ENCODE data around the gene NPC2.

Gene NPC2

DNA sequence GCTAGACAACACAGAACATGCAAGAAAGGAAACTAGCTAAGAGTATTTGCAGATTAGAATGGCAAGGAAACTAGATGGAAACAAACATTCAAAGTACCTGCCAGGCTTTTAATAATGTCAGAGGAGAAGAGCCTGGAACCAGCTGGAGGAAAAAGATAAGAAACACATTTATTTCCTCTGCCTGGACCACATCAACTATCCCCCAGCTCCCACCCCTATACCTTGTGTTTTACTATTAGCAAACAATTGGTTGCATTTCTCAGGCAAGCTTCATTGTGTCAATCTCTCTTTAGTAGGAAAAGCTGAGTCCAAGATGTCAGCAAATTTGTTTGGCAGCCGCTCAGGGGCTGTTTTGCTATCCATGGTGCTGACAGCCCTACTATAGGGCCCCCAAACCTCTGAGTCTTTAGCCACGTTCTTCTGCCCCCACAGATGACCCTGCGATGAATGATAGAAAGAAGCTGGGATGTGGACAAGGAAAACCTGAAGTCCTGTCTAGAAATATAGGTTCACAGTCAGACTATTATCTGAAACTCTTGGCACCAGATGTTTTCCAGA is 55.5 kb downstream of the NPC2 start:
- Histone ChIP-seq H3K4me1 (ENCODE audit: control insufficient read depth in 5 of 5, insufficient read depth in 5 of 5, low read length in 5 of 5) (no peaks in the 10 kb centered on the region), H3K9me3 (ENCODE audit: control insufficient read depth in 5 of 5, low read length in 5 of 5) (no peaks in the 10 kb centered on the region), H3K9ac (ENCODE audit: low read length in 5 of 5) (no peak overlapping the region), H3K27me3 (ENCODE audit: control insufficient read depth in 5 of 5, insufficient read depth in 4 of 5, low read length in 5 of 5) (no peaks in the 10 kb centered on the region), H3K27ac (ENCODE audit: low read depth, low read length) (no peak overlapping the region), H3K36me3 (ENCODE audit: control insufficient read depth in 5 of 5, insufficient read depth in 5 of 5, low read length in 5 of 5) (no peaks in the 10 kb centered on the region), H3K4me3 (ENCODE audit: low read depth in 1 of 5, low read length in 5 of 5) (no peak overlapping the region)

DNA sequence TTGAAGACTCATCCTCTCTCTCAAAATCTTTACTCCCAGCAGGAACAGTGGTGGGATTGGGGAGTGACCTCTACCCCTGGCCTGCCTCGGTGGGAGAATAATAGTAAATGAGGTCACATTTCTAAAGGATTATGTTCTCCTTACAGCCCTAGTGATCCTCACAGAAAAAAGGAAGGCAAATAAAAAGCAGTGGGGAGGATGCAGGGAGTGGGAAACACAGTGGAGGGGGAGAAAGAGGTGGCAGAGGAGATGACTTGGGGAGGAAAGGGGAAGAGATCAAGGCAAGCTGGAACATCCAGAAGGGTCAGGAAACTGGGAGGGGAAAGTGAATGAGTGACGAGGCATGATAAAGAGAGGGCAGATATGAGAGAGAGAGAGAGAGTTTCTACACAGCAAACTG is 58.8 kb downstream of the NPC2 start:
- Histone ChIP-seq H3K27me3 (ENCODE audit: control insufficient read depth in 5 of 5, insufficient read depth in 4 of 5, low read length in 5 of 5) (no peaks in the 10 kb centered on the region), H3K9me3 (ENCODE audit: control insufficient read depth in 5 of 5, low read length in 5 of 5) (no peaks in the 10 kb centered on the region), H3K4me3 (ENCODE audit: low read depth in 1 of 5, low read length in 5 of 5) (no peak overlapping the region), H3K36me3 (ENCODE audit: control insufficient read depth in 5 of 5, insufficient read depth in 5 of 5, low read length in 5 of 5) (no peaks in the 10 kb centered on the region), H3K27ac (ENCODE audit: low read depth, low read length) (no peak overlapping the region), H3K4me1 (ENCODE audit: control insufficient read depth in 5 of 5, insufficient read depth in 5 of 5, low read length in 5 of 5) (no peaks in the 10 kb centered on the region), H3K9ac (ENCODE audit: low read length in 5 of 5) (no peak overlapping the region)

DNA sequence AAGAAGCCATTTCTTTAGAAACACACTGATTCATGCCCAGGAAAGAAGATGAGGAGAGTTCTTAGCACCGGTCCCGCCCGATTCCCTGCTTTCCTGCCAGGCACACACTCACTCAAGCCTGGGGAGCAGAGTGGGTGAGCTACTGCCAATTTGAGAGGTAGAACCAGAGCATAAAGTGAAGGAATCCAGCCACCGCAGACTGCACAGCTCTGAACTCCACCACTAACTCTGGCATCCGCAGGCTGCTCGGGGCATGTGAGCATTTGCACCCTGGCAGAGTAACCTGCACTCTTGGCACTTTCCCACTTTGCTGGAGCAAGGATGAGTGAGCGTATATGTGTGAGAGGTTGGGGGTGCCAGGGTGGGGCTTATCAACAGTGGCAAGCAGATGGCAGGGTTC is 63.1 kb downstream of the NPC2 start:
- Histone ChIP-seq H3K9me3 (ENCODE audit: control insufficient read depth in 5 of 5, low read length in 5 of 5) (no peaks in the 10 kb centered on the region), H3K27ac (ENCODE audit: low read depth, low read length) (no peak overlapping the region), H3K4me1 (ENCODE audit: control insufficient read depth in 5 of 5, insufficient read depth in 5 of 5, low read length in 5 of 5) (peaks cover 0 to 4% (median 3%) of the 10 kb centered on the region in 5 donors)

More for the DNA sequence above, 63.1 kb downstream of the NPC2 start:
- no peak overlapping the region for H3K4me3 ChIP-seq (ENCODE audit: low read depth in 1 of 5, low read length in 5 of 5)
- H3K36me3 ChIP-seq (ENCODE audit: control insufficient read depth in 5 of 5, insufficient read depth in 5 of 5, low read length in 5 of 5), result no peaks in the 10 kb centered on the region
- H3K27me3 ChIP-seq (ENCODE audit: control insufficient read depth in 5 of 5, insufficient read depth in 4 of 5, low read length in 5 of 5), result peaks cover 2 to 7% (median 7%) of the 10 kb centered on the region in 5 donors
- H3K9ac ChIP-seq (ENCODE audit: low read length in 5 of 5), result no peak overlapping the region
